Activated CD4-positive, alpha-beta memory T cell treated with anti-CD3 and anti-CD28 coated beads for 36 hours (primary cell): ENCODE measurements around the gene MYL7. TPM values are rescaled to one million over a fixed set of nuclear protein-coding genes. Genes with fewer than 3 reads are reported as not detected.

Experiments used
- CTCF ChIA-PET: fragments of 350-600 bp; sonication (Branson Sonifier 250); formaldehyde crosslinking; loops from one replicate; lab custom pipeline; 2021; ENCODE audit warnings: antibody characterized with exemption, inconsistent platforms; lab: Charles Lee
- POLR2A ChIA-PET: fragments of 350-600 bp; sonication (Branson Sonifier 250); formaldehyde crosslinking; loops from one replicate; lab custom pipeline; 2021; ENCODE audit warnings: antibody characterized with exemption; lab: Charles Lee
- DNase-seq: peaks from one replicate; pipeline ENCODE4 v3.0.0-alpha.2; 2020
- H3K27ac Mint-ChIP-seq: one replicate; pipeline ENCODE4 v1.8.0; 2021; ENCODE audit warnings: mixed read lengths
- H3K27me3 Mint-ChIP-seq: one replicate; pipeline ENCODE4 v1.8.0; 2021; ENCODE audit warnings: mixed read lengths
- H3K36me3 Mint-ChIP-seq: one replicate; pipeline ENCODE4 v1.8.0; 2021; ENCODE audit warnings: mixed read lengths
- H3K4me1 Mint-ChIP-seq: one replicate; pipeline ENCODE4 v1.8.0; 2021; ENCODE audit warnings: low read depth, mixed read lengths
- H3K4me3 Mint-ChIP-seq: one replicate; pipeline ENCODE4 v1.8.0; 2021; ENCODE audit warnings: mild to moderate bottlenecking, mixed read lengths
- H3K9me3 Mint-ChIP-seq: one replicate; pipeline ENCODE4 v1.8.0; 2021; ENCODE audit warnings: mixed read lengths
- intact Hi-C: fragments of 100-400 bp; cut with micrococcal nuclease; formaldehyde crosslinking; loops from one replicate; pipeline ENCODE4 v1.15.1; 2023
- total RNA-seq, 2 experiments: library from RNA; stranded (reverse); gene quantifications; one replicate each; pipeline ENCODE4 v1.2.3, GENCODE V29; 2021

The MYL7 gene
- total RNA-seq, 2 experiments from 2014 or later: not detected

DNA sequence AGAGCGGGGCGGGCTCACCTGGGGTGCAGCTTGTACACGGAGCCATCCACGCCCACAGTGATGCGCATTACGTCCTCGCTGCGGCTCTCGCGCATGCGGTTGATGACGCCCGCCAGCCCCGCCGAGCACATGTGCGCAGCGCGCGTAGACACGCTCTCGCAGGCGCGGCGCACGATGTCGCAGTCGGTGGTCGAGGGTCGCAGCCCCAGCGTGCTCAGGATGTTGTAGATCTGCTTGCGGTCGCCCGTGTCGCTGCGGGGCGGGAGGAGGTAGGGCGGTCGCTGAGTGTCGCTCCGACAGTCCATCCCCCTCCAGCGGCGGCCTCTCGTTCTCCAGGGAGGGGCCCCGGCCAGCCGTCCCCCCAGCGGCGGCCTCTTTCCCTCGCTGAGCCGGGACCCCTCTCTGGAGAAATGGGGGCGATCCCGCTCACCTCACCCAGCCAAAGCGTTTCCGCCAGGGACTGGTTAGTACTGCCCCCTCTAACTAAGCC lies 4.4 kb upstream of the MYL7 start:
- peaks cover 6% of the 10 kb centered on the region for H3K4me1 Mint-ChIP-seq
- ChIA-PET POLR2A (no interaction called here), CTCF (no interaction called here)
- H3K27me3 Mint-ChIP-seq: peaks cover 4% of the 10 kb centered on the region
- DNase-seq: peak; percentile 67
- peak overlapping the region; percentile 64 for H3K4me3 Mint-ChIP-seq
- H3K36me3 Mint-ChIP-seq: no peaks in the 10 kb centered on the region
- intact Hi-C loops: no loop called here
- H3K27ac Mint-ChIP-seq: no peak overlapping the region
- H3K9me3 Mint-ChIP-seq: no peaks in the 10 kb centered on the region

DNA sequence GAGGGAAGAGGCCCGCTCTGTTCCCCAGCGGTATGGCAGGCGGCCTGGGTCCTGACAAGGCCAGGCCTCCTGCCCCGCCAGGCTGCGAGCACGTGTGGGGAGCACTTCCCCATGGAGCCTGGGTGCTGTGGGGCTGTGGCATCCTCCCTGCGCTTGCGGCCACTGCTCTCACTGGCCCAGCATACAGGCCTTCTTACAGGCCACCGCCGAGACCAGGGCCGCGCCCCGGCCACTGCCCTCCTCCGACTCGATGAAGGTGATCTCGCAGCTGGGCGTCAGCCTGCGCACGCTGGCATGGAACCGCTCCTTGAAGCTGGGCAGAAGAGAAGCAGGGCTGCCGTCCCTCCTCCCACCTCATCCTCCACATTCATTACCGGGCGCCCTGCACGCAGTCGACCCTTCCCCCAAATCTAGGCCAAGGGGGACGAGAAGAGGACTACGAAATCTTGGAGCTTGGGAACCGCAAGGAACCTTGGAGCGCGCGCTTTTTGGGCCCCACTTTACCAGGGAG lies 3.9 kb upstream of the MYL7 start:
- POLR2A ChIA-PET: no interaction called here
- peaks cover 4% of the 10 kb centered on the region for H3K27me3 Mint-ChIP-seq
- CTCF ChIA-PET: no interaction called here
- H3K4me1 Mint-ChIP-seq: peaks cover 6% of the 10 kb centered on the region
- no peaks in the 10 kb centered on the region for H3K9me3 Mint-ChIP-seq
- H3K27ac Mint-ChIP-seq: no peak overlapping the region
- peak overlapping the region; percentile 57 for H3K4me3 Mint-ChIP-seq
- intact Hi-C loops: no loop called here
- H3K36me3 Mint-ChIP-seq: no peaks in the 10 kb centered on the region
- no peak for DNase-seq

DNA sequence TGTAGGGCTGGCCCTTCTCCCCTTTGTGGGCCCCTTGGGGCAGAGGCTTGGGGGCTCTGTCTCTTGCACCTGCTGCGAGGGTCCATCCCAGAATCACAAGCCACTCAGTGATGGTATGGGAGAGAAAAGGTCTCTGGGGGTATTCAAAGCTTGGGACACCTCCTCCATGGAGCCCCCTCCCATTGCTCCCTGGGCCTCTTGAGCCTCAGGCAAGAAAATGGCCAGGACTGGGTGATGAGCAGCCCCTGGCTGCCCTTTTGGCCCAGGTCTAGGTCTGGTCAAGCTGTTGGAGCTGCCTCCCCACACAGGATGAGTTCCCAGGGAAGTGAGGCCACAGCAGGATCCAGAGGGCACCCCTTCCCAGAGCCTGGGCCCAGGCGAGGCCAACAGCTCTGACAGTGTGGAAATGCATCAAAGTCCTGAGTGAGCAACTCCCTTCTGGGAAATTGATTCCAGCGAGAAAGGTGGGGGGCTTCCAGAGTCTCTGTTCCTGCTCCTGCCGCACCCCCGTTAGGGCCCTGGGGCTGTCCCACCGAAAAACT lies 3.4 kb upstream of the MYL7 start:
- intact Hi-C loops: no loop called here
- ChIA-PET CTCF (no interaction called here), POLR2A (no interaction called here)
- Mint-ChIP-seq H3K27ac (no peak overlapping the region), H3K4me1 (peaks cover 6% of the 10 kb centered on the region), H3K9me3 (no peaks in the 10 kb centered on the region), H3K27me3 (peaks cover 4% of the 10 kb centered on the region), H3K4me3 (no peak overlapping the region), H3K36me3 (no peaks in the 10 kb centered on the region)
- DNase-seq: no peak

DNA sequence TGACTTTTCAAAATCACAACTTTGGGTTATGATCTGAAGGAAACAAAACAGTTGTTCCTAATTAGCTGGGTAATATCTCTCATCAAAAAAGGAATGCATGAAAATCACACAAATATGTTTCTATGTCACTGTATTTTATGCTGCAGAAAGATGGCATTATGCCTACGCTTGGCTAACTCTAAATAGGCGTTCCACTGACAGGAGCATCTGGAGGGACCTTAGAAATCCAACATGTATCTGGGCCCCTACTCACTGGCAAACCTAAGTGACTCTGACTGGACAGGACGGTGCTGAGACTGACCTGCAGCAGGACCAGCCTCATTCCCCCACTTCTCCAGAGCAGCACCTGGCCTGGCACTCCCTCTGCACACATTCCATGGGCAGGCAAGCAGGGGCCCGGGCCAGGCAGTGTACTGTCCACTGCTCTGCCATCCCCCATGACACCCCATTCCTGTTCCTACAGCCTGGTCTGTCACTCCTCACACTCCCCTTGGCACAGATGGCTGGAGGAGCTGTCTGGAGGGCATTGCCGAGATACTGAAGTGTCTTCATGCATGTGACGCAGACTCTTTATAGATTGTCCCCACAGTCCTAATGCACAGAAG lies 2.6 kb upstream of the MYL7 start:
- no peaks in the 10 kb centered on the region for H3K9me3 Mint-ChIP-seq
- peaks cover 6% of the 10 kb centered on the region for H3K4me1 Mint-ChIP-seq
- POLR2A ChIA-PET: no interaction called here
- H3K27ac Mint-ChIP-seq: no peak overlapping the region
- no peaks in the 10 kb centered on the region for H3K36me3 Mint-ChIP-seq
- CTCF ChIA-PET: no interaction called here
- DNase-seq: no peak
- intact Hi-C loops: no loop called here
- peaks cover 4% of the 10 kb centered on the region for H3K27me3 Mint-ChIP-seq
- no peak overlapping the region for H3K4me3 Mint-ChIP-seq

DNA sequence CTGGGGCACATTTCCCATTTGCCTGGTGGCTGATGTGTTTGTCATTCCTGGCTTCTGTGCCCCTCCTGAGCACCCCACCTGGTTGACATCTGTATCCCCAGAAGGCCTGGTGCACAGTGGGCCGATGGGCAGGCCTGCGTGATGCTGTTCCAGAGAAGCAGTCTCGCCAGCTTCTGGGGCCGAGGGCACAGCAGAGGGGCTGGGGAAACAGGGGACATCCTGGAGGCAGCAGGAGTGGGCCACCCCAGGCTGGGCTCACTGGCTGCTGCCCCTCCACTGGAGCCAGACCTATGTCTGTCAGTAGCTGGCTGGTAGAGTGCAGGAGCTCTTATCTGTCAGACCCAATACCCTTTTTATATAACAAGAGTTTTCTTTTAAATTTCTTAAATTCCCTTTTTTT lies 896 bp upstream of the MYL7 start:
- no peak overlapping the region for H3K27ac Mint-ChIP-seq

DNA sequence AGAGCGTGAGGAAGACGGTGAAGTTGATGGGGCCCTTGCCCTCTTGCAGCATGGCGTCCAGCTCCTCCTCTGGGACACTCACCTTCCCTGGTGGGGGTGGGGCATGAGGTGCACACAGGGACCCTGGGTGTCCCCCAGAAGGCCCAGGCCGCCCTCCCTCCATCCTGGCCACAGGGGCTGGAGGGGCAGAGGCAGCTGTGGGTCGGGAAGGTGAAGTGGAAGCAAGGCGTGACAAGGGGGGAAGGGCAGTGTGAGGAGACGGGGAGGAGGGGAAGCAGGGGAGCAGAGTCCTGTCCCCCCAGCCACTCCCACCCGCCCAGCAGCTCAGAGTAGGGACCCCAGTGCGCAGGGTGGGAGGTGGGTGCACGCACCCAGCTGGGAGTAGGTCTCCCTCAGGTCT lies 791 bp downstream of the MYL7 start:
- H3K27ac Mint-ChIP-seq: no peak overlapping the region
- no peak for DNase-seq
- ChIA-PET POLR2A (interaction anchor here (0.6 kb wide), 1 partner anchor 338 kb away, joined by 5 read pairs; no protein-coding TSS in a partner anchor), CTCF (no interaction called here)
- peaks cover 4% of the 10 kb centered on the region for H3K4me1 Mint-ChIP-seq
- no peak overlapping the region for H3K4me3 Mint-ChIP-seq
- H3K36me3 Mint-ChIP-seq: no peaks in the 10 kb centered on the region
- H3K27me3 Mint-ChIP-seq: peaks cover 4% of the 10 kb centered on the region
- H3K9me3 Mint-ChIP-seq: no peaks in the 10 kb centered on the region
- intact Hi-C loops: no loop called here

More for the DNA sequence above, 896 bp upstream of the MYL7 start:
- ChIA-PET POLR2A (no interaction called here), CTCF (no interaction called here)
- H3K36me3 Mint-ChIP-seq: no peaks in the 10 kb centered on the region
- H3K4me3 Mint-ChIP-seq: no peak overlapping the region
- DNase-seq: no peak
- peaks cover 6% of the 10 kb centered on the region for H3K4me1 Mint-ChIP-seq
- H3K27me3 Mint-ChIP-seq: peaks cover 4% of the 10 kb centered on the region
- intact Hi-C loops: no loop called here
- H3K9me3 Mint-ChIP-seq: no peaks in the 10 kb centered on the region

DNA sequence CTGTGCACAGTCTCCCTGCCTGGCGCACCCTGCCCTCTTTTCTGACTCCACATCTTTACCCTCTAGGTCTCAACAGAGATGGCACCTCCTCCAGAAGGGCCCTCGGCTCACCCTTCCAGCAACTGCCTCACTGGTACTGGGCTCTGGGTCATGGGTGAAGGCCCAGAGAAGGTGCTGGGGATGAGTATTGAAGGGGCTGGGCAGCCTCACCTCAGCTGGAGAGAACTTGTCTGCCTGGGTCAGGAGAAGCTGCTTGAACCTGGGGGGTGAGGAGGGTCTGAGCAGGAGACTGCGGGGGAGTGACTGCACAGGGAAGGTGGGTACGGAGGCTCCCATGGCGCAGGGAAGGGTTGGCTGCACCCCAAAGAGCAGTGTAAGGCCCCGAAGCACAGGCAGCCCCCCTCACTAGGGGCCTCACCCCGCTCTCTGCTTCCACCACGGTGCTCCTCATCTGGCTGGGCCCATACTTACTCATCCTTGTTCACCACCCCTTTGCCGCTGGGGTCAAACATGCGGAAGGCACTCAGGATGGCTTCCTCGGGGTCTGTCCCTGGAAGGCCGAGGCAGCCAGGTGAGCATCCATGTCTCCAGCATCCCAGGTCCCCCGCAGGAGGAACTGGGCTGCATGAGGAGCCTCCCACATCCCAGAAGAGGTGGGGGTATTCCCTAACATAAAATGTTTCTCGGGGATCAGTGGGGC lies 1.7 kb downstream of the MYL7 start:
- Mint-ChIP-seq H3K9me3 (no peaks in the 10 kb centered on the region), H3K27ac (no peak overlapping the region), H3K4me3 (no peak overlapping the region), H3K27me3 (no peaks in the 10 kb centered on the region), H3K4me1 (no peaks in the 10 kb centered on the region), H3K36me3 (no peaks in the 10 kb centered on the region)
- intact Hi-C loops: no loop called here
- no peak for DNase-seq
- CTCF ChIA-PET: no interaction called here
- POLR2A ChIA-PET: no interaction called here

DNA sequence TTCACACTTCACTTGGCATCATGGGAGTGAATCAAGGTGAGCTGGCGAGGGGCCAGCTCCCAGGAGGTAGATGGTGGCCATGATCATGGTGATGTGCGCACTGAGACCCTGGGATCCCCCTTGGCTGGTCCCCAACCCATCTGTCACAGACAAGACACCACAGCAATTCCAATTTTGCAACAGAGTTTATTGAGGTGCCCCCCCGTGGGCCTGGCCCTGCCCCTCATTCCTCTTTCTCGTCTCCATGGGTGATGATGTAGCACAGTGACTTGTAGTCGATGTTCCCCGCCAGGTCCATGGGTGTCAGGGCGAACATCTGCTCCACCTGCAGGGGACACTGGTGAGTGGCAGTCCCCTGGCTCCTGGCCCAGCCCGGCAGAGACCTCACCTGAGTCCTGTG lies 2.4 kb downstream of the MYL7 start:
- ChIA-PET POLR2A (no interaction called here), CTCF (no interaction called here)
- Mint-ChIP-seq H3K27me3 (no peaks in the 10 kb centered on the region), H3K36me3 (no peaks in the 10 kb centered on the region), H3K9me3 (no peaks in the 10 kb centered on the region), H3K4me1 (no peaks in the 10 kb centered on the region), H3K4me3 (no peak overlapping the region), H3K27ac (no peak overlapping the region)
- DNase-seq: no peak
- intact Hi-C loops: no loop called here

DNA sequence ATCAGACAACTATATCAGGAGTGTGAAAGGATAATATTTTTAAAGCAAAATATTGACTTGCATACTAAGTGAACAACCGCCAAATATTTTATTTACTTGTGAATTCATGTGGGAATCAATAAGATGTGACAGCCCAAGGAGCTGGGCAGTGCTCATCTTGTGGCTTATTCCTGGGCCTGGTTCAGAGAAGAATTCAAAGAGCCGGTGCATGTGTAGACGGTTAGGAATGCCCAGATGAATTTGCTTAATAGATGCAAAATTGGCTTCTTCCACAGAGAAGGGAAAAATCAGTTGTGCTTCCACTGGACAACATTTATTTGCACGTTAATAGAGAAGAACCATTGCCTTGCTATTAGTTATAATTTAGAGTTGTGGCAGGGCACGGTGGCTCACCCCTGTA lies 4.4 kb downstream of the MYL7 start:
- ChIA-PET CTCF (no interaction called here), POLR2A (no interaction called here)
- Mint-ChIP-seq H3K4me3 (no peak overlapping the region), H3K27ac (no peak overlapping the region), H3K4me1 (no peaks in the 10 kb centered on the region), H3K27me3 (no peaks in the 10 kb centered on the region), H3K9me3 (no peaks in the 10 kb centered on the region), H3K36me3 (no peaks in the 10 kb centered on the region)
- DNase-seq: no peak
- intact Hi-C loops: no loop called here

DNA sequence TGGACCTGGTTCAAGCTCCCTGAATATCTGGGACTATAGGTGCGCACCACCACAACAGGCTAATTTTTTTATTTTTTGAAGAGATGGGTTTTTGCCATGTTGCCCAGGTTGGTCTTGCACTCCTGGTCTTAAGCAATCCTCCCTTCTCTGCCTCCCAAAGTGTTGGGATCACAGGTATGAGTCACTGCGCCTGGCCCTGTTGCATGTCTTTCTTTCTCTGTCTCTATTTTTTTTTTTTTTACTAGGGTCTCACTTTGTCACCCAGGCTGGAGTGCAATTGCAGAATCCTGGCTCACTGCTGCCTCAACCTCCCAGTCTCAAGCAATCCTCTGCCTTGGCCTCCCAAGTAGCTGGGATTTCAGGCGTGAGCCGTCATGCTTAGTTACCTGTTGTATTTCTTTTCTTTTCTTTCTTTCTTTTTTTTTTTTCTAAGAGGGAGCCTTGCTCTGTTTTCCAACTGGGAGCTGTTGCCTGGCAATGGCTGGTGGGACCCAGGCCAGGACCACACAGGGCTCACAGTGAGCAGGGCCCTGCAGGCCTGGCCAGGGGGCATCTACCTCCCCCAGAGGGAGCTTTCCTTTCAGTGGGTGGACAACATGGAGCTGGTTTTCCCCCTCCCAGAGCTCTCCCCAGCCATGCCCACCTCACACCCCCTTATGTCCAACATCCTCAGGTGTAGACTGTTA lies 6.0 kb downstream of the MYL7 start:
- Mint-ChIP-seq H3K27ac (no peak overlapping the region), H3K4me1 (no peaks in the 10 kb centered on the region), H3K9me3 (no peaks in the 10 kb centered on the region), H3K27me3 (no peaks in the 10 kb centered on the region), H3K36me3 (no peaks in the 10 kb centered on the region), H3K4me3 (no peak overlapping the region)
- CTCF ChIA-PET: no interaction called here
- no peak for DNase-seq
- intact Hi-C loops: no loop called here
- POLR2A ChIA-PET: no interaction called here

DNA sequence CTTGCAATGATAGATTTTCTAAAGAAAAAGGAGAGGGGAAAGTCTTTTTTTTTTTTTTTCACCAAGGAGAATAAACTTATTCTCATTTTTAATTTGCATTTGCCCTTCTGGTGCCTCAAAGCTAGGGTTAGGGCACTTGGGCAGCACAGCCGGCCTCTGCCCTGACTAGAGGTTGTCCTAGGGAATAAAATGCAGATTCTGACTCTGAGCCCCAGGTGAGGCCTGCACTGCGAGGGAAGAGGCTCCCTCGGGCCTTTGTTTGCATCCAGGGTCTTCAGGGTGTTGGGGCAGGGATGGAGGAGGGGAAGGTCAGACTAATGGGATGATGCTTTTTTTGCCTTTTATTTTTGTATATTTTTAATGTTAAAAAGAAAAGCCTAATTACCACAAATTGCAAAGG lies 7.8 kb downstream of the MYL7 start:
- Mint-ChIP-seq H3K36me3 (no peaks in the 10 kb centered on the region), H3K4me1 (no peaks in the 10 kb centered on the region), H3K27me3 (no peaks in the 10 kb centered on the region), H3K4me3 (no peak overlapping the region), H3K9me3 (no peaks in the 10 kb centered on the region), H3K27ac (no peak overlapping the region)
- POLR2A ChIA-PET: no interaction called here
- CTCF ChIA-PET: no interaction called here
- intact Hi-C loops: no loop called here
- no peak for DNase-seq

DNA sequence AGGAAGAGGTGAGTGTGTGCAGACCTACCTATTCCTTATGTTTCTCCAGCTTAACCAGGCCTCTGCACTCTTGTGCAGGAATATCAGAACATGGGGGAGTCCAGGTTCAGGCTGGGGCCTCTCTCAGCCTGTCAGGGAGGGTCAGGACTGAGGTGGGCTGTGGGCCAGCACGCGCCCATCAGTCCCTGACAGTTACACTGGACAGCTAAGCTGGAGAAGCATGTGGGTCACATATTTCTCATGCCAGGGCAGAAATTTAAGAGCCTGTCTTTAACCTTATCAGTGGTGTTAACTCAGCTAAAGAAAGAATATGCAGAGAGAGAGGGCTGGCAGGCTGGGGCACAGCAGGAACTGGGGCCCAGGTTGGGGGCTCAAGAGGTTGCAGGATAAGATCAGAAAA lies 9.1 kb downstream of the MYL7 start:
- H3K4me1 Mint-ChIP-seq: no peaks in the 10 kb centered on the region
- intact Hi-C loops: no loop called here
- no peak overlapping the region for H3K27ac Mint-ChIP-seq
- no peak for DNase-seq
- ChIA-PET POLR2A (no interaction called here), CTCF (interaction anchor here (1.3 kb wide), 1 partner anchor 69 kb away, joined by 4 read pairs; the partner anchor contains the start of gene YKT6)
- no peak overlapping the region for H3K4me3 Mint-ChIP-seq
- H3K27me3 Mint-ChIP-seq: no peaks in the 10 kb centered on the region
- no peaks in the 10 kb centered on the region for H3K36me3 Mint-ChIP-seq
- H3K9me3 Mint-ChIP-seq: no peaks in the 10 kb centered on the region
